ENCODE results near the gene BDP1. TPM values are rescaled to one million over a fixed set of nuclear protein-coding genes. Genes with fewer than 3 reads are reported as not detected.
"Not testable (repeated sequence)": the region's sequence is repeated elsewhere in the genome, so short reads cannot be mapped to it uniquely, and the experiment has no call there.

BDP1 gene
- total RNA-seq, 1 experiment from 2014 or later, result 71.1 TPM

- peaks cover 68% of the 10 kb centered on the region for H3K36me3 ChIP-seq (ENCODE audit: insufficient read depth, low read length, poor library complexity, severe bottlenecking)
- H3K4me1 ChIP-seq (ENCODE audit: insufficient read depth, low read length, poor library complexity, severe bottlenecking), result no peaks in the 10 kb centered on the region
- no peak overlapping the region for H3K27ac ChIP-seq (ENCODE audit: low read depth, low read length, poor library complexity, severe bottlenecking)
- no peaks in the 10 kb centered on the region for H3K9me3 ChIP-seq (ENCODE audit: low read depth, low read length, poor library complexity, severe bottlenecking)
- no TSS peak for BruUV-seq (replicated peaks)
- no peak overlapping the region for H3K4me3 ChIP-seq (ENCODE audit: low read depth, low read length, poor library complexity, severe bottlenecking)
- CTCF ChIA-PET, result no interaction called here
- intact Hi-C loops (cut with micrococcal nuclease; ENCODE audit: unreplicated experiment), result loop anchor here (10.0 kb wide), 1 partner anchor 53 kb away; no protein-coding TSS in a partner anchor
- H3K27me3 ChIP-seq (replicated peaks; ENCODE audit: insufficient read depth, low read depth, low read length, poor library complexity), result no peaks in the 10 kb centered on the region
- no peak for TF ChIP-seq EZH2 (IDR thresholded peaks at IDR 0.05; ENCODE audit: borderline replicate concordance, low read depth, low read length, poor library complexity, severe bottlenecking)
- TF ChIP-seq, protein P1, sequence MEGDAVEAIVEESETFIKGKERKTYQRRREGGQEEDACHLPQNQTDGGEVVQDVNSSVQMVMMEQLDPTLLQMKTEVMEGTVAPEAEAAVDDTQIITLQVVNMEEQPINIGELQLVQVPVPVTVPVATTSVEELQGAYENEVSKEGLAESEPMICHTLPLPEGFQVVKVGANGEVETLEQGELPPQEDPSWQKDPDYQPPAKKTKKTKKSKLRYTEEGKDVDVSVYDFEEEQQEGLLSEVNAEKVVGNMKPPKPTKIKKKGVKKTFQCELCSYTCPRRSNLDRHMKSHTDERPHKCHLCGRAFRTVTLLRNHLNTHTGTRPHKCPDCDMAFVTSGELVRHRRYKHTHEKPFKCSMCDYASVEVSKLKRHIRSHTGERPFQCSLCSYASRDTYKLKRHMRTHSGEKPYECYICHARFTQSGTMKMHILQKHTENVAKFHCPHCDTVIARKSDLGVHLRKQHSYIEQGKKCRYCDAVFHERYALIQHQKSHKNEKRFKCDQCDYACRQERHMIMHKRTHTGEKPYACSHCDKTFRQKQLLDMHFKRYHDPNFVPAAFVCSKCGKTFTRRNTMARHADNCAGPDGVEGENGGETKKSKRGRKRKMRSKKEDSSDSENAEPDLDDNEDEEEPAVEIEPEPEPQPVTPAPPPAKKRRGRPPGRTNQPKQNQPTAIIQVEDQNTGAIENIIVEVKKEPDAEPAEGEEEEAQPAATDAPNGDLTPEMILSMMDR (conservative IDR thresholded peaks at IDR 0.05; ENCODE audit: low read depth, low read length), result no peak
- POLR2A ChIA-PET (ENCODE audit: low non-redundant PET), result no interaction called here
- peak; percentile 31 for DNase-seq (ENCODE audit: low spot score)
Observed at GRCh38 chr5:71537687-71538086, 82.2 kb downstream of the BDP1 start.

GRCh38 chr5:71550885-71551284 lies 95.4 kb downstream of the BDP1 start:
- intact Hi-C loops (cut with micrococcal nuclease; ENCODE audit: unreplicated experiment); POLR2A ChIA-PET (ENCODE audit: low non-redundant PET); CTCF ChIA-PET; H3K27ac ChIP-seq (ENCODE audit: low read depth, low read length, poor library complexity, severe bottlenecking); H3K4me3 ChIP-seq (ENCODE audit: low read depth, low read length, poor library complexity, severe bottlenecking); DNase-seq (ENCODE audit: low spot score); H3K4me1 ChIP-seq (ENCODE audit: insufficient read depth, low read length, poor library complexity, severe bottlenecking); H3K27me3 ChIP-seq (replicated peaks; ENCODE audit: insufficient read depth, low read depth, low read length, poor library complexity); H3K9me3 ChIP-seq (ENCODE audit: low read depth, low read length, poor library complexity, severe bottlenecking); BruUV-seq (replicated peaks): not testable (repeated sequence)
- peaks cover 78% of the 10 kb centered on the region for H3K36me3 ChIP-seq (ENCODE audit: insufficient read depth, low read length, poor library complexity, severe bottlenecking)

DNA sequence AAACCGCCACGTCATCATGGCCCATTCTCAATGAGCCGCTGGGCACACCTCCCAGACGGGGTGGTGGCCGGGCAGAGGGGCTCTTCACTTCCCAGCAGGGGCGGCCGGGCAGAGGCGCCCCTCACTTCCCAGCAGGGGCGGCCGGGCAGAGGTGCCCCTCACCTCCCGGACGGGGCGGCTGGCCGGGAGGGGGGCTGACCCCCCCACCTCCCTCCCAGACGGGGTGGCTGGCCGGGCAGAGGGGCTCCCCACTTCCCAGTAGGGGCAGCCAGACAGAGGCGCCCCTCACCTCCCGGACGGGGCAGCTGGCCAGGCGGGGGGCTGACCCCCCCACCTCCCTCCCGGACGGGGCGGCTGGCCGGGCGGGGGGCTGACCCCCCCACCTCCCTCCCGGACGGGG lies 96.1 kb downstream of the BDP1 start:
- CTCF ChIA-PET; H3K27me3 ChIP-seq (replicated peaks; ENCODE audit: insufficient read depth, low read depth, low read length, poor library complexity); H3K4me1 ChIP-seq (ENCODE audit: insufficient read depth, low read length, poor library complexity, severe bottlenecking); intact Hi-C loops (cut with micrococcal nuclease; ENCODE audit: unreplicated experiment); H3K4me3 ChIP-seq (ENCODE audit: low read depth, low read length, poor library complexity, severe bottlenecking); H3K27ac ChIP-seq (ENCODE audit: low read depth, low read length, poor library complexity, severe bottlenecking); BruUV-seq (replicated peaks); H3K9me3 ChIP-seq (ENCODE audit: low read depth, low read length, poor library complexity, severe bottlenecking); POLR2A ChIA-PET (ENCODE audit: low non-redundant PET); DNase-seq (ENCODE audit: low spot score): not testable (repeated sequence)
- peaks cover 78% of the 10 kb centered on the region for H3K36me3 ChIP-seq (ENCODE audit: insufficient read depth, low read length, poor library complexity, severe bottlenecking)

DNA sequence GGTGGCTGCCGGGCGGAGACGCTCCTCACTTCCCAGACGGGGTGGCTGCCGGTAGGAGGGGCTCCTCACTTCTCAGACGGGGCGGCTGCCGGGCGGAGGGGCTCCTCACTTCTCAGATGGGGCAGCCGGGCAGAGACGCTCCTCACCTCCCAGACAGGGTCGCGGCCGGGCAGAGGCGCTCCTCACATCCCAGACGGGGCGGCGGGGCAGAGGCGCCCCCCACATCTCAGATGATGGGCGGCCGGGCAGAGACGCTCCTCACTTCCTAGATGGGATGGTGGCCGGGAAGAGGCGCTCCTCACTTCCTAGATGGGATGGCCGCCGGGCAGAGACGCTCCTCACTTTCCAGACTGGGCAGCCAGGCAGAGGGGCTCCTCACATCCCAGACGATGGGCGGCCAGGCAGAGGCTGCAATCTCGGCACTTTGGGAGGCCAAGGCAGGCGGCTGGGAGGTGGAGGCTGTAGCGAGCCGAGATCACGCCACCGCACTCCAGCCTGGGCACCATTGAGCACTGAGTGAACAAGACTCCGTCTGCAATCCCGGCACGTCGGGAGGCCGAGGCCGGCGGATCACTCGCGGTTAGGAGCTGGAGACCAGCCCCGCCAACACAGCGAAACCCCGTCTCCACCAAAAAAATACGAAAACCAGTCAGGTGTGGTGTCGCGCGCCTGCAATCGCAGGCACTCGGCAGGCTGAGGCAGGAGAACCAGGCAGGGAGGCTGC lies 96.7 kb downstream of the BDP1 start:
- CTCF ChIA-PET; intact Hi-C loops (cut with micrococcal nuclease; ENCODE audit: unreplicated experiment); DNase-seq (ENCODE audit: low spot score); H3K4me1 ChIP-seq (ENCODE audit: insufficient read depth, low read length, poor library complexity, severe bottlenecking); POLR2A ChIA-PET (ENCODE audit: low non-redundant PET); H3K27ac ChIP-seq (ENCODE audit: low read depth, low read length, poor library complexity, severe bottlenecking); H3K4me3 ChIP-seq (ENCODE audit: low read depth, low read length, poor library complexity, severe bottlenecking); BruUV-seq (replicated peaks); H3K9me3 ChIP-seq (ENCODE audit: low read depth, low read length, poor library complexity, severe bottlenecking); H3K27me3 ChIP-seq (replicated peaks; ENCODE audit: insufficient read depth, low read depth, low read length, poor library complexity): not testable (repeated sequence)
- H3K36me3 ChIP-seq (ENCODE audit: insufficient read depth, low read length, poor library complexity, severe bottlenecking), result peaks cover 77% of the 10 kb centered on the region
